C4-2B (cell line): Measurements from ENCODE around the gene PPP2R2B.

Source experiments
- ZFX ChIP-seq: fragments of 450-650 bp; IDR thresholded peaks from 2 replicates; pipeline ENCODE4 v1.6.1; 2017
- TF ChIP-seq, protein P1 (sequence below): fragments of 450-650 bp; conservative IDR thresholded peaks from 2 replicates; pipeline ENCODE4 v1.5.1; 2017; ENCODE audit warnings: mild to moderate bottlenecking

- TF ChIP-seq, protein P1, sequence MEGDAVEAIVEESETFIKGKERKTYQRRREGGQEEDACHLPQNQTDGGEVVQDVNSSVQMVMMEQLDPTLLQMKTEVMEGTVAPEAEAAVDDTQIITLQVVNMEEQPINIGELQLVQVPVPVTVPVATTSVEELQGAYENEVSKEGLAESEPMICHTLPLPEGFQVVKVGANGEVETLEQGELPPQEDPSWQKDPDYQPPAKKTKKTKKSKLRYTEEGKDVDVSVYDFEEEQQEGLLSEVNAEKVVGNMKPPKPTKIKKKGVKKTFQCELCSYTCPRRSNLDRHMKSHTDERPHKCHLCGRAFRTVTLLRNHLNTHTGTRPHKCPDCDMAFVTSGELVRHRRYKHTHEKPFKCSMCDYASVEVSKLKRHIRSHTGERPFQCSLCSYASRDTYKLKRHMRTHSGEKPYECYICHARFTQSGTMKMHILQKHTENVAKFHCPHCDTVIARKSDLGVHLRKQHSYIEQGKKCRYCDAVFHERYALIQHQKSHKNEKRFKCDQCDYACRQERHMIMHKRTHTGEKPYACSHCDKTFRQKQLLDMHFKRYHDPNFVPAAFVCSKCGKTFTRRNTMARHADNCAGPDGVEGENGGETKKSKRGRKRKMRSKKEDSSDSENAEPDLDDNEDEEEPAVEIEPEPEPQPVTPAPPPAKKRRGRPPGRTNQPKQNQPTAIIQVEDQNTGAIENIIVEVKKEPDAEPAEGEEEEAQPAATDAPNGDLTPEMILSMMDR = no peak
- TF ChIP-seq ZFX = no peak
Measured at GRCh38 chr5:146866263-146866662, 12.3 kb downstream of the PPP2R2B start.
